HG03439 (cell line): ENCODE results near the gene CLIC3.

Source experiments
- ATAC-seq: cut with Tn5 transposase; IDR thresholded peaks from one replicate; pipeline ENCODE4 v1.9.1; 2021; ENCODE audit warnings: mild to moderate bottlenecking, moderate library complexity; ENCODE audit not compliant: unreplicated experiment

Gene CLIC3

DNA sequence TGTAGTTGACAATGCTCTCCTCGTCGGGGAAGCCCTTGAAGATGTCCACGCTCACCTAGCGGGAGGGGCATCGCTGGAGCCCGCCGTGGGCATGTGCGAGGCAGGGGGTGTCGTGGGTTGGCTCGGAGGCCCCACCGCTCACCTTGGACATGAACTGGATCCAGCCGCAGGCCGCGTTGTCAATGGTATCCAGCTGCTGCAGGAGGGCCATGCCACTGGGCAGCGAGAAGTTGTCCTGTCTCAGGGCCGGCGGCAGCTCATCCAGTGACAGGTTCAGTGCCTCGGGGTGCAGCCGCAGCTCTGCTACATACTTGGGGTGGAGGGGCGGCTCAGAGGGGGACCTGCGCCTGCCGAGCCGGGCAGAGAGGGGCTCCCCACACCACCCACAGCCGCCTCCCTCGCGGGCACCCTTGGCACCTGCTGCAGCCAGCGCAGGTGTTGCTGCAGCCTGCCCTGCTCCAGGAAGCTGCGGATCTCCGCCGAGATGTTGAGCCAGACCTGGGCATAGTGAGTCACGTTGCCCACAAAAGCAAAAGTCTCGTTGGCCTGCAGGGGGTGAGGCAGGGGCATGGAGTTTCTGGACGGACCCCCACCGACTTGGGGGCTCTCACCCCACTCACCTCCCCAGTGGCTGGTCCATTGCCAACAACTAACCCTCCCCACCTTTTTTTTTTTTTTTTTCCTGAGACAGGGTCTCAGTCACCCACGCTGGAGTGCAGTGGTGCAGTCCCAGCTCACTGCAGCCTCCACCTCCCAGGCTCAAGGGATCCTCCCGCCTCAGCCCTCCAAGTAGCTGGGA is 22.6 kb upstream of the CLIC3 start:
- no peak for ATAC-seq

DNA sequence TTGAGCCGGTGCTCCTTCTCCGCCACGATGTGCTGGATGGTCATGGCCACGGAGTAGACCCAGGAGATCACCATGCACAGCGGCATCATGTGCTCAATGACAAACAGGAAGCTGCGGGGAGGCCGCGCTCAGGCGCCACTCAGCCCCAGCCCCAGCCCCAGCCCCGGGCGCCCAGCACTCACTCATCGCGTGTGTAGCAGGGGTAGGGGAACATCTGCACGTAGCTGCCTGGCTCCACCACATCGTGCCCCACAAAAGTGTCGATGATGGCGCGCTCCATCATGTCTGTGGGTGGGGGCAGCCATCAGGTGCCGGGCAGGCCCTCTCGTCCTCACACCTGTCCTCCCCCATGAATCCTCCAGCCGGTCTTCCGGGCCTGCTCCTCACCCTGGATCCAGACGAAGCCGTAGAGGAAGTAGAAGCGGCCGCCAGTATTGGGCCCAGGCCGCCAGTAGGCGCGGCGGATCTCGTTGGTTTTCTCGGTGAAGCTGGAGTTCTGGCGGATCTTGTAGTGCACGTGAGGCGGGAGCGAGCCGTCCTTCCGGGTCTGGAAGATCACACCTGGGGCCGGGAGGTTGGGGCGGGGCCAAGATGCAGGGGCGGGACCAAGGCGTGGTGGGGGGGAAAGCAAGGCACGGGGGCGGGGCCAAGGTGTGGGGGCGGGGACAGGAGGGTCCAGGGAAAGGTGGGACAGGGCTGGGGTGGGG is 21.6 kb upstream of the CLIC3 start:
- no peak for ATAC-seq

DNA sequence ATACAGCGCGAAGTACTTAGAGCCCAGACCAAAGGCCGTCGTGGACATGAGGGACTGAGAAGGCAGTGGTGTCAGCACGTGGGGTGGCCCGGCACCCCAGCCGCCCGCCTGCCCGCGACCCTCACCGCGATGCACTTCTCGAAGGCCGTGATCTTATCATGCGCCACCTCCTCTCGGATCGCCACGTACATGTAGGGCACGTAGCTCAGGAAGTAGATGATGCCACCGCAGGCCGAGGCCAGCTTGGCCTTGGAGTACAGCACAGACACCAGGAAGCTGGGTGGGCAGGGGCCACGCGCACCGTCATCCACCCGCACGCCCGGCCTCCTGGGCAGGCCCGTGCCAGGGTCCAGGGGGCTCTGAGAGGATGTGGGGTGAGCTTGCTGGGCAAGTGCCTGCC is 20.7 kb upstream of the CLIC3 start:
- ATAC-seq = no peak

DNA sequence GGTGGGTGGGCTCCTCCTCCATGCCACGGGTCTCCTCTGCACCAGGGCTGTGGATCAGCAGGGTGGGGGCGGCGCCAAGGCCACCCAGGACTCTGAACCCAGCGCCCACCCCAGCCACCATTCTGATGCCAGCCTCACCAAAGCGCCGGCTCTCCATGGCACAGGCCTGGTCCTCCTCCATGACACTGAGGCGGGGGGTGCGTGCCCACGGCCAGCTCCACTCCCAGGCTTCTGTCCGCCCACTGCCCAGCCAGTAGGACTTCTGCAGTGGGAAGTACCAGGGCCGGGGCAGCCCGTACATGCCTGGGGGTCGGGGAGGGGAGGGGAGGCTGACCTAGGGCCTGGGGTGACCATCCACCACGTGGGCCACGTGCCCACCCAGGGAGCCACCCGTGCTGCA is 20.1 kb upstream of the CLIC3 start:
- no peak for ATAC-seq

DNA sequence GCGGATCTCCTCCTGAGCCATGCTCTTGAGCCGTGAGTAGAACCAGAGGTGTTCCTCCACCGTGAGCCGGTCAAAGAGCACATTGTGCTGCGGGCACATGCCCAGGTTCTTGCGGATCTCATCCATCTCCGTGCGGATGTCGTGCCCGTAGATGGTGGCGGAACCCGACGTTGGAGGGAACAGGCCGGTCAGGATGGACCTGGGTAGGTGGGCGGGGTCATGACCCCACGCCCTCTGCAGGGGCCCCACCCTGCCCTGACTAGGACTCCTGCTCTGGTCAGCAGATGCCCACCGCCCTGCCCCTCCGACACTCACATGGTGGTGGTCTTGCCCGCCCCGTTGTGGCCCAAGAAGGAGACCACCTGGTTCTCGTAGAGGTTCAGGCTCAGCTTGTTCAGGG is 19.6 kb upstream of the CLIC3 start:
- ATAC-seq = no peak

DNA sequence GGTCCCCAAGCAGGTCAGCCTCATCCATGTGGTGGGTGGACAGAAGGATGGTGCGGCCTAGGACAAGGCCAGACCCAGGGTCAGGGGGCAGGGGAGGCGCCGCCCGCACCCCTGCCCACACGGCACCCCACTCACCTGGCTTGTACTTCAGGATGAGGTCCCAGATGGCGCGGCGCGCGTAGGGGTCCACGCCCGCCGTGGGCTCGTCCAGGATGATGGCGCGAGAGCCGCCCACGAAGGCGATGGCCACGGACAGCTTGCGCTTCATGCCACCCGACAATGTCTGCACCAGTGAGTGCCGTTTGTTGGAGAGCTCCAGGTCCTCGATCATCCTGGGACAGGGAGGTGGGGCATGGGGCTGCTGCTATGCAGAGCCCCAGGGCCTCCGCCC is 19.2 kb upstream of the CLIC3 start:
- ATAC-seq = no peak

DNA sequence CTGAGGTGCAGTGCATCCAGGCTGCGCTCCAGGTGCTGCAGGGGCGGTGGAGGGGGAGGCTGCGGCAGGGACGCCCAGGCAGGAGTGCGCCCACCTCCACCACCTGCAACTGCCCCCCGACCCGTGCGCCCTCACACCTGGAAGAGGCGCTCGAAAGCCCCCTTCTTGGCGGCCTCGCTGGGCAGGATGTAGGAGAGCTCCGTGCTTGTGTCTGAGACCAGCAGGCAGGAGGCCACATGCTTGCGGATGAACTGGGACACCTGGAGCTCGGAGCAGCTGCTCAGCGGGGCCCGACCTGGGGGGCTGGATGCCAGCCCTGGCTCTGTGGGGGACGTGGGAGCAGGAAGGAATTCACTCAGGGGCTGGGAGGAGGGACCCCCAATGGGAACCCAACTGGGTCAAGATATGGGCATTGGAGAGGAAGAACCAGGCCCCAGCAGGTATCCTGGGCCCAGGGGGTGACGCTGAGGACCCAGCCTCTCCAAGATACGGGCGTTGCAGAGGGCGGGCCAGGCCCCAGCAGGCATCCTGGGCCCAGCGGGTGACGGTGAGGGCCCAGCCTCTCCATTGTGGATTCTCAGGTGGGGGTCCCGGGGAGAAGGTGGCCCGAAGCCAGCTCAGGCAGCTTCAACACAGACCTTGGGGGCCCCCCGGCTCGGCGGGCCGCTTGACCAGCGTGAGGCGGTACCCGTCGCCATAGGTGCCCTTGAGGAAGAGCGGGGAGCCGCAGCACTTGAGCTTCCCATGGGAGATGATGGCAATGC is 18.6 kb upstream of the CLIC3 start:
- ATAC-seq = no peak

DNA sequence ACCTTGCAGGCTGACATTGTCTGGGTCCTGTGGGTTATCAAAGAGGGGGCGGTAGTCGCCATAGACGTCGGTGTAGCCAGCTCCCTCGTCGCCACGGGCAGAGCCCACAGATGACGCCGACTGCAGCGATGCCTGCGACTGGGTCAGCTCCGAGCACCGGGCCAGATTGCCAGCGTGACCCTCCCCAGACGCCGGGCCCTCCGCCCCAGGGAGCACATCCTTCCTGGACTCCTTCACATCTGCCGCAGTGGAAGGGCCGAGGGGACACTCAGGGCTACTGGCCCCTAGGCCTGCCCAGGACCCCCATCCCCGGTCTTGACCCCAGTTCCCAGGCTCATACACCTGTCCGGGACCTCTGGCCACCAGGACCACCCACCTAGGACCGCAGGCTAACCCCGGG is 17.8 kb upstream of the CLIC3 start:
- ATAC-seq = no peak

DNA sequence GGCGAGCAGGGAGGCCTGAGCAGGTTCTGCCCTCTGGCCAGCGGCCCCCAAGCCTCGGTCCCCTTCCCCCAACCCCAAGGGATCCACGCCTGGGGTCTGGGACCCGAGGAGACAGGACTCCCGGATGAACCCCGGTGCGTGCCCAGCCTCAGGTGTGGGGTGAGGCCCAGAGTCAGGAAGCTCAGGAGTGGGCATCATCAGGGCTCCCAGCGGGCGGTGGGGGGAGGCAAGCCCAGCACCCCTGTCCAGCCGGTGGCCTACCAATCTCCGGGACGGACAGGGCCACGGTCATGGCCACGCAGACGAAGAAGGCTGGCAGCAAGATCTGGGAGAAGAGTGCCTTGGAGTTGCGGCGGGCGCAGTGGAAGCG is 17.2 kb upstream of the CLIC3 start:
- no peak for ATAC-seq

DNA sequence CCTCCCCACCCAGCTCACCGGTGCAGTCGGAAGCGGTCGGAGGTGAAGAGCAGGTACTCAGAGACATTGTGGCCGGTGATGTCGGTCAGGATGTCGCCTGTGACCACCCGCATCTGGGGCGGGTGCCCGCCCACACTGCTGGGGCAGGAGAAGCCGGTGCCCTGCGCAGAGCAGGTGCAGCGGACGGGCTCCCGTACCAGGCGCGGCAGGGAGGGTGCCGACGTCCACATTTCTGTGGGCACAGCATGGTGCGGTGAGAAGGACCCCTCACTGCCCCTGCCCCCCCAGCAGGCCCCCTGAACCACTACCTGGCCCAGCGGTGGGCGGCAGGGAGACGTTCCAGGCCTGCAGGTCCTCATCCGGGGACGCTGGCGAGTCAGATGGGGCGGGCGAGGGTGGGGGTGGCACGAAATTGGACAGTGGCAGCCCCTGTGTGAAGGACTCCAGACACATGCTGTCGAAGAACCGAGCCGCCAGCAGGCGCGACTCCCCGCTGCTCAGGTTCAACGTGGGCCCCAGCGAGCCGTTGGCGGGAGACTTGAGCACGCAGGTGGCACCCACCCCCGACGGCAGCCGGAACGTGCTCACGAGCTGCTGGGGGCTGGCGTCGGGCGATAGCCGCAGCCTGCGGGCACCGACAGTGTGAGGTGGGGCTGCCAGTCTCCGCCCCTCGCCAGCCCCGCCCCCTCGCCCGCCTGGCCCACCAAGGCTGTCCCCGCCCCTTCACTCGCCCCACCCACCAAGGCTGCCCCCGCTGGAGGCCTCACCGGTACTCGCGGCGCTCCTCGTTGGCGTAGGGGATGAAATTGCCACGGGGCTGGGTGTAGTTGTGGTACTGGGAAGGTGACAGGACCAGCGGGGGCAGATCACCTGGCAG is 16.6 kb upstream of the CLIC3 start:
- no peak for ATAC-seq

DNA sequence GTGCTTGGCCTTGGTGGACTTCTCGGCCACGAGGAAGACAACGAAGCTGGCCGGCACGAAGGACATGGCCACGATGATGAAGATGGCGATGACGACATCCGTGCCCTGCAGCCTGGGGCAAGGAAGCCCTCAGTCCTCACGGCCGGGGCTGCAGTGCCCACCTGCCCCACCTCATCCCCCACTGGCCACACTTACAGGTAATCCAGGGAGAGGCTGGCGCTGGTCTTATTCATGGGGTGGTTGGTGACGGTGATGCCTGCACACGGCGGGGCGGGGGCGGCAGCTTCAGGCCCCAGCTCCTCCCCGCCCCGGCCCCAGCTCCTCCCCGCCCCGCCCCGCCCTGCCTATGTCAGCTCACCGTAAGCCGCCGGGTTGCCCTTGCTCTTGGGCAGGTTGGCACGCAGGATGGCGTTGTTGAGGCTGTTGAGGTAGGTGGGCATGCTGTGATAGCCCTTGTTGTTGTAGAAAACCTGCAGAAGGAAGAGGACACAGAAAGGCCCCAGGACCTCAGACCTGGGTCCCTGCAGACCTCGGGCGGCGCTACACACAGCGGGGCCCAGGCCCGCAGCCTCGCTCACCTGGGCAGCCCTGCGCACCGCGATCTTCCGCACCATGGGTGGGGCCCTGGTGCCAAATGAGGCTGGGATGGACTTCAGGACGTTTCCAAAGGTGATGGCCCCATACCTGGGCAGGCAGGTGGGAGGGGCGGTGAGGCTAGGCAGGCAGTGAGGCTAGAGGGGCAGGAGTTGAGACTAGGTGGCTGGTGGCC is 15.7 kb upstream of the CLIC3 start:
- no peak for ATAC-seq

DNA sequence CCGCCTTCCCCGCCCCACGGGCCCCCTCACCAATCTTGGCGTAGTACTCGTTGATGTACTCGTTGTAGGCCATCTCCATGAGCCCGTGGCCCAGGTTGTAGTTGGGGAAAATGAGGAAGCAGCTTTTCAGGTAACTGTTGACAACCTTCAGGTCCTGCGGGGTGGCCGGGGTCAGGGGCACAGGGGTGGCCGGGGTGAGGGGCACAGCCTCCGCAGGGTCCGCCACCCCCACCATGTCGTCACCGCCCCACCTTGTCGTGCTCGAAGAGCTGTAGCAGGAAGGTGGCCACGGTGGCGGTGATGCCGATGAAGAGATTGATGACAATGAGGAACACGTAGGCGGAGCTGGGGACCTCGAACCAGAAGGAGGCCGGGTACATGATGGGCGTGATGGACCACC is 14.8 kb upstream of the CLIC3 start:
- no peak for ATAC-seq

DNA sequence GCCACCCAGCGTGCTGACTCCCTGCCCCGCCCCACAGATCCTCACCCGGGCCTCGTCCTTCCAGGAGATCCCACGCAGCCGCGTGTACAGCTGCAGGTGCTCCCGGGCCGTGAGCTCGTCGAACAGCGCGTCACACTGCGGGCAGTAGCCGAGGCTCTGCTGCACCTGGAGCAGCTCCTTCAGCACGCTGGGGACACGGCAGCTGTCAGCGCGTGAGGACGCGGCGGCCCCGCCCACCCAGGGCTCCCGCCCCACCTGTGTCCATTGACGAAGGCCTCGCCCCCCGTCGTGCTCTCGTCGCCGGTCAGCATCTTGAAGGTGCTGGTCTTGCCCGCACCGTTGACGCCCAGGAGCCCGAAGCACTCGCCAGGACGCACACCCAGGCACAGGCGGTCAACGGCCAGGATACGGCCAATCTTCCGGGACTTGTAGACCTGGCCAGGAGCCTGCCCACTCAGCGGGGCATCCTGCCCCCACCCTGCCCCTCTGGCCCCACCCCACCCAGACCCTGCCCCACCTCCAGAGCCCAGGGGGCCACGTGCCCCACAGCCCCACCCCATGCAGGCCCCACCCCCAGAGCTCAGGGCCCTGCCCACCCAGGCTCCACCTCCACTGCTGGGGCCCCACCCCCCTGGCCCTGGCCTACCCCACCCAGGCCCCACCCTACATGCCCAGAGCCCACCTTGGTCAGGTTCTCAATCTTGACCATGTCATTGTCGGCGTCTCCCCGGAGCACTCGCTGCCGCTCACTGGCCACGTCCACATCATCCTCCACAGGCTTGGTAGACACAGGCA is 13.8 kb upstream of the CLIC3 start:
- no peak for ATAC-seq

DNA sequence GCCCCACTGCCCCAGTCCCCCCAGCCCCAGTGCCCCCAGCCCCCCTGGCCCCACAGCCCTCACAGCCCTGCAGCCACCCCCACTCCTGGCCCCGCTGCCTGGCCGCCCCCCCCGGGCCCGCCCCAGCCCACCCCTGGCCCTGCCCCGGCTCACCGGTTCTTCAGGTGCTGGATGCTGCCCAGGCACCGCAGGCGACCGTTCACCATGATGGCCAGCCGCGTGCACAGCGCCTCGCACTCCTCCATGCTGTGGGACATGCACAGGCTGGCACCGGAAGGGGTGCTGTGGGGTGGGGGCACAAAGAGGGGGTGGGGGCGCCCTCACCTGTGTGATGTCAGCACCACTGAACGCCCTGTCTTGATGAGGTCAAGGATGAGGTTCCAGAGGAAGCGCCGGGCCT is 12.8 kb upstream of the CLIC3 start:
- ATAC-seq = no peak

DNA sequence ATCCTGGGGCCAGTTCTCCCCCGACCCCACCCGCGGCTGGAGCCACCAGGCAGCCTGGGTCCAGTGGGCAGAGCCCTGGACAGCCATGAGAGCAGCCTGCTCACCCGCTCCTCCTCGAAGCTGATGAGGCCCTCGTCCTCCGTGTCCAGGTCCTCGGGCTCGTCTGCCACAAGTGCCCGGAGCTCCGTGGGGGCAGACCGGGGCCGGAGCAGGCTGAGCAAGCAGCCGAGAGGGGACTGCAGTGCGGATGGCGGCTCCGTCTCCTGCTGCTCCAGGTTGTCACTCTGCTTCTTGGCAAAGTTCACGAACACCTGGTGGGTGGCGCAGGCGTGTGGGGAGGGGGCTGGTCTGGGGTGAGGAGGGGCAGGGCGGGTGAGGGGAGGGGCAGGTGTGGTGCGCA is 11.9 kb upstream of the CLIC3 start:
- no peak for ATAC-seq

DNA sequence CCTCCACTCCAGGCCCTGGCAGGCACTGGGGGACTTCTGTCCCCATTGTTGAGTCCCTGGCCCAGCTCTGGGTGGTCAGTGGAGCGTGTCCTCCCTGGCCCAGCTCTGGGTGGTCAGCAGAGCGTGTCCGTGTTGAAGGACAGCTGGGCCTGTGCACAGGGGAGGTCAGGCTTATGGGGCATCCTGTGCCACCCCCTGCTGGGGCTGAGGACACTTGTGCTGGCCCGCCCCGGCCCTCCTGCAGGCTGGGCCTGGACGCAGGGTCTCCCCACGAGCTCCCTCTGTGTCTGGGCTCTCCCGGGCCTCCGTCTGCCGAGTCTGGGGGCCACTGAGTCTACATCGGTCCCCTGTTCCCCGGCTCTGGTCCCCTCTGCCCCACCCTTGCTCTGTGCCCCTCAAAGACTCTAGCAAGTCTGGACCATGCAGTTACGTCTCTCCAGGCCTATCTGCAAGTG is 11.5 kb upstream of the CLIC3 start:
- no peak for ATAC-seq

DNA sequence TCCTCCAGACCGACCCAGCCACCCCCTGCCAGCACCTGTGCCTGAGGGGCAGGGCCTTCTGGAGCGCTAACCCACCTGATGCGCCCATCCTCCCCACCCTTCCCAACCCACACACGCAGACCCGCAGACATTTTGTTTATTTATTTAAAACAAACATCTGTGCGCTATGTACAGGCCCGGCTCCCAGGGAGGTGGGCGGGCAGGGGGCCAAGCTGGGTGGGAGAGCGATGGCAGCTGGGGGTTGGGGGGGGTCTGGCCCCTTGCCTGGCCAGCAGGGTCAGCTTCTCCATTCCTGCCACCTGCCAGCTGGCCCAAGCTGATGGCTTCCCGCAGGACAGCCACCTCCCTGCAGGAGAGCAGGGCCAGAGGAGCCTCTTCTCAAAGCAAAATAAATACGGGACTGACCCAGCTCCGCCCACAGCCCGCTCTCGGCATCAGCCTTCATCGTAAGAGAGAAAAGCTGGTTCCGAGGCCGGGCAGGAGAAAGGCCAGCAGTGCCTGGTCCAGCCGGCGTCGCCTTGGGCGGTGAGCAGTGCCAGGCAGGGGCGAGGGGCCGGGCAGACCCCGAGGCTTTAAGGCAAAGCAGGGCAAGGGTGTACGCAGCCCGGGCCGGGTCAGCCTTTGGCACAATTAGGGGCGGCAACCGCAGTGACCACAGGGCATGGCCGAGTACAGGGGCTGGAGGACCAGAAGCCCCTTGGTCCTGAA is 10.9 kb upstream of the CLIC3 start:
- ATAC-seq = no peak

DNA sequence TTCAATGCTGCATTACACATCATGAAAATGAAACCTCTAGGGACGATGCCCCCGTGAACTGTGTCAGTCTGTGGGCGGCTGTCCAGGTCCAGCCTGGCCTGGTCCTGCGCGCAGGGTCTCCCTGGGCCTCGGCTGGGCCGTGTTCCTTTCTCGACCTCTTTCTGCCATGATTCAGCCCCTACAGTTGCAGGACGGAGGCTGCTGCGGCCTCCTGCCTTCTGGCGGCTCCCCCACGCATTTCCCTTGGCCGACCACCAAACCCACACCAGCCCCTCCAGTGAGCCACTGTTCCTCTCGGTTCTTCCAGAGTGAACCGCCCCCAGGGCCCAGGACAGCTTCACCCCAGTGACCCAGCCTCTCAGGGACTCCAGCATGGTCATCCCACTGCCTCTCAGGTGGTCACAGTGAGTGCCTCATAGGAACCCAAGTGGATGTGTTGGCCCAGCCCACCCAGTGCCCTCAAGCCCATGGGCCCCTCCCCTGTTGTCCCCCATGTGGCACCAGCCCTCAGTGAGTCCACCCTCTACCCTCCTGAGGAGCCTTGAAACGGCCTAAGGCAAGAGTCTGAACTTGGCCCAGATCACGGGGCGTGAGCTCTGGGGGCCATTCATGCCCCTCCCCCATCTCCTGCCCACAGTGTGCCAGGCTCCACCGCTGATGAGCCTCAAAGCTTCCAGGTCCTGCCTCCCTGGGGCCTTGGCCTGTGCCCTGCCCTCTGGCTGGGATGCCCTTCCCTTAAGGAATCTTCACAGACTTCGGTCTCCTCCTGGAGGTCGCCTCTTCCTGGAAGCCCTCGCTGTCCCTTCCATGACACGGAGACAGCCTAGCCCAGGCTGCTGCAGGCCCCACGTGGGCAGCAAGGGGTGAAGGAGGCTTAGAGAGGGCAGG is 10.0 kb upstream of the CLIC3 start:
- no peak for ATAC-seq
